ENCODE measurements around the gene TTI1.

Gene TTI1

GRCh38 chr20:37940858-37941257 is 92.4 kb downstream of the TTI1 start:
- H3K4me3 ChIP-seq (replicated peaks; ENCODE audit: low read depth, low read length), result no peak overlapping the region
- no peak for TF ChIP-seq CTCF (IDR thresholded peaks at IDR 0.05; ENCODE audit: low read depth, low read length, missing control alignments)

GRCh38 chr20:37939701-37940560 is 93.3 kb downstream of the TTI1 start:
- no peak for DNase-seq (ENCODE audit: extremely low read depth, low read depth)
- no peak for TF ChIP-seq CTCF (IDR thresholded peaks at IDR 0.05; ENCODE audit: low read depth, low read length, missing control alignments)
- H3K4me3 ChIP-seq (replicated peaks; ENCODE audit: low read depth, low read length), result no peak overlapping the region

More at GRCh38 chr20:37940858-37941257, 92.4 kb downstream of the TTI1 start:
- DNase-seq (ENCODE audit: extremely low read depth, low read depth), result no peak

GRCh38 chr20:37938954-37939353 is 94.3 kb downstream of the TTI1 start:
- DNase-seq (ENCODE audit: extremely low read depth, low read depth), result no peak
- H3K4me3 ChIP-seq (replicated peaks; ENCODE audit: low read depth, low read length), result no peak overlapping the region
- no peak for TF ChIP-seq CTCF (IDR thresholded peaks at IDR 0.05; ENCODE audit: low read depth, low read length, missing control alignments)

- DNase-seq (ENCODE audit: extremely low read depth, low read depth), result no peak
- no peak for TF ChIP-seq CTCF (IDR thresholded peaks at IDR 0.05; ENCODE audit: low read depth, low read length, missing control alignments)
- no peak overlapping the region for H3K4me3 ChIP-seq (replicated peaks; ENCODE audit: low read depth, low read length)
Measured at GRCh38 chr20:37938181-37938750, 95.0 kb downstream of the TTI1 start.

GRCh38 chr20:37937686-37938085 is 95.6 kb downstream of the TTI1 start:
- no peak overlapping the region for H3K4me3 ChIP-seq (replicated peaks; ENCODE audit: low read depth, low read length)
- no peak for TF ChIP-seq CTCF (IDR thresholded peaks at IDR 0.05; ENCODE audit: low read depth, low read length, missing control alignments)
- DNase-seq (ENCODE audit: extremely low read depth, low read depth), result no peak

- H3K4me3 ChIP-seq (replicated peaks; ENCODE audit: low read depth, low read length), result no peak overlapping the region
- DNase-seq (ENCODE audit: extremely low read depth, low read depth), result no peak
- TF ChIP-seq CTCF (IDR thresholded peaks at IDR 0.05; ENCODE audit: low read depth, low read length, missing control alignments), result no peak
Measured at GRCh38 chr20:37936451-37936850, 96.8 kb downstream of the TTI1 start.
